AG04450 (cell line): Measurements from ENCODE around the gene TECTA. TPM values are rescaled to one million over a fixed set of nuclear protein-coding genes. Genes with fewer than 3 reads are reported as not detected.

Experiments used
- CTCF ChIA-PET: fragments of 300-600, 350-600 bp; formaldehyde crosslinking; extraction: SDS; loops from one replicate; lab custom pipeline; 2022; ENCODE audit warnings: antibody characterized with exemption, inconsistent platforms; lab: Charles Lee
- POLR2A ChIA-PET: fragments of 350-600 bp; formaldehyde crosslinking; extraction: SDS; loops from one replicate; lab custom pipeline; 2021; ENCODE audit warnings: antibody characterized with exemption, inconsistent platforms; lab: Yijun Ruan, JAX
- DNase-seq: peaks from one replicate; pipeline ENCODE4 v3.0.0-alpha.2; 2011; ENCODE audit warnings: low read depth, low spot score
- H3K27ac ChIP-seq: one replicate; pipeline ENCODE4 v1.5.1; 2012; ENCODE audit warnings: low read depth, low read length, control low read depth
- H3K27me3 ChIP-seq: one replicate; pipeline ENCODE4 v1.6.0; 2012; ENCODE audit warnings: low read length; ENCODE audit not compliant: control insufficient read depth, insufficient read depth
- H3K4me3 ChIP-seq: 2 replicates; pipeline ENCODE4 v1.5.1; 2011; ENCODE audit warnings: mild to moderate bottlenecking, low read depth, low read length, control low read depth
- H3K9me3 ChIP-seq: 2 replicates; pipeline ENCODE4 v1.5.1; 2012; ENCODE audit warnings: low read length; ENCODE audit not compliant: control insufficient read depth, insufficient read depth
- CTCF ChIP-seq: IDR thresholded peaks from 2 replicates; pipeline ENCODE4 v1.5.1; 2011; ENCODE audit warnings: low read depth, low read length, control low read depth, inconsistent platforms
- polyA plus RNA-seq: library from polyadenylated mRNA; depleted of rRNA; stranded (reverse); fragments of >200 nt; gene quantifications from 2 replicates; pipeline ENCODE4 v1.2.3, GENCODE V29; 2011

TECTA gene
- polyA plus RNA-seq, 1 experiment, result 0.37 TPM

DNA sequence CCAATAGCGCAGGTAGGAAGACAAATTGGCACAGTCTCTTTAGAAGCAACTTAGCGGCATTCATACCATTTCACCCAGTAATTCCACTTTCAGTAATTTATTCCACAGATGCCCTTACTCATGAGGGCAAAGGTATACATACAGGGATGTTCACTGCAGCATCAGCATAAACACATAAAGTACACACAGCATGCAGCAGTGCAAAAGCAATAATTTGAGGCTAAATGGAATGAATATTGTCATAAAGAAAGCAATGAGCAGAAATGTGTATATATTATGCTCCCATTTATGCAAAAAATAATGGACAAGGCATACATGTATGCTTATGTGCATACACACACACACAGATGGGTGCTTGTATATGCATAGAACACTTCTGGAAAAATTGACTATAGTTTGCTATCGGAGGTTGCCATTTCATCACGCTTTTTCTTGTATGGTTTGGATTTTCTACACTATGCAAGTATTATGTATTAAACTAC is 50.2 kb downstream of the TECTA start:
- no peaks in the 10 kb centered on the region for H3K27me3 ChIP-seq
- no peak overlapping the region for H3K27ac ChIP-seq
- H3K4me3 ChIP-seq, result no peak overlapping the region
- TF ChIP-seq CTCF, result no peak
- DNase-seq, result no peak
- POLR2A ChIA-PET, result no interaction called here
- CTCF ChIA-PET, result no interaction called here
- H3K9me3 ChIP-seq, result no peaks in the 10 kb centered on the region

GRCh38 chr11:121152764-121153163 is 51.7 kb downstream of the TECTA start:
- POLR2A ChIA-PET, result no interaction called here
- Histone ChIP-seq H3K4me3 (no peak overlapping the region), H3K27ac (no peak overlapping the region), H3K27me3 (peaks cover 2% of the 10 kb centered on the region), H3K9me3 (peaks cover 2% of the 10 kb centered on the region; the same call in 1 of the 2 replicates)
- no peak for TF ChIP-seq CTCF
- CTCF ChIA-PET, result interaction anchor here (0.8 kb wide), 1 partner anchor 42 kb away, joined by 3 read pairs; no protein-coding TSS in a partner anchor
- DNase-seq, result no peak

DNA sequence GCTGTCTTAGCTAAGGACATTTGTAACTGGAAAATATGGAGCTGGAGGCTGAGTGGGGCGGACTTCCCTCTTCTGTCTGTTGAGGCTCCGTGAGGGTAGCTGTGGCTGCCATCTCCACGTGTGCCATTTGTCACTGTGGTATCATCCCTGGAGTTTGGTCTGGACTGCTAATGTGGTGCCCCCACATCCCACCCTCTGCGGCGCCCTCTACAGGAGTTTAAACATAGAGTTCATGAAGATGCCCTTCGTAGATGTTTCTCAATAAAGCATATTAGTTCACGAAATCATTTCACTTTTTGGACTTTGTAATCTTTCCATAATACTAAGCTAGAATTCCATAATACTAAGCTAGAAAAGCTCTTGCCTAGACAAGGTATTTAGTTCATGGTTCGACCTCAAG is 52.4 kb downstream of the TECTA start:
- H3K4me3 ChIP-seq, result no peak overlapping the region
- CTCF ChIA-PET, result no interaction called here
- no peak overlapping the region for H3K27ac ChIP-seq
- peaks cover 3% of the 10 kb centered on the region; the same call in 1 of the 2 replicates for H3K9me3 ChIP-seq
- DNase-seq, result no peak
- H3K27me3 ChIP-seq, result peaks cover 4% of the 10 kb centered on the region
- POLR2A ChIA-PET, result no interaction called here
- TF ChIP-seq CTCF, result no peak

DNA sequence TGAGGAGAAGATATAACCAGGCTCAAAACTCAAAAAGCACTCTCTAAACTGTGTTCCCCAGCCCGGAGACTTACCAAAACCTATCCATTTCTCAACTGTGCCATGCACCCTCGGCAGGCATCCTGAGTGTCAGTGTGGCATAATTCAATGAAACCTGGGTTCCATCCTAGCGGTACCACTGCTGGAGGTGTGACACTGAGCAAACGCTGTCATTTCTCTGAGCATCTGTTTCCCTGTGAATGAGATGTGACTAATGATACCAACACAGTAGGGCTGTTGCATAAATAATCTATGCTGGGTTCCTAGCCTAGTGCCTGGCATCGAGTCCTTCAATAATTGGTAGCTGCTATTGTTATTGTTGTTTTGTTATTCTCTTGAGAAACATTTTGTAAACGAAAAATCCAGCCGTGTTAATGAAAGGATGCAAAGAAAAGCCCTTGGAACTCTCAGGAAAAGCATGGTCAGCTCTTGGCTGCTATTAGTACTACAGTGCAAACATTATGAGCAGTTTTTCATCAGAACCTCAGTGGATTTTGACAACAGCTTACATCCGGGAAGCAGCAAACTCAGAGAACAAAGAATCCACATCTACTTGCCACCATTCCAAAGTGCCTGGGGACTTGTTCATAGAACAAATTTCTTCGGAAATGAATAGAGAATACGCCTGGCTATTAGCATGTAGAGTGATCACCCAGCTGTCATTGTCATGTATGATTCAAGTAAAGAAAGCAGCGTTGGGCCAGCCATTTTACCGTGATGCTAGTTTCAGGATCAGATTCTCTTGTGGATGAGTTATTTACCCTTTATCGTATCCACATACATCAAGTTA is 53.7 kb downstream of the TECTA start:
- Histone ChIP-seq H3K4me3 (no peak overlapping the region), H3K27me3 (peaks cover 7% of the 10 kb centered on the region), H3K27ac (no peak overlapping the region), H3K9me3 (peaks cover 3% of the 10 kb centered on the region; the same call in 1 of the 2 replicates)
- TF ChIP-seq CTCF, result no peak
- CTCF ChIA-PET, result no interaction called here
- DNase-seq, result no peak
- POLR2A ChIA-PET, result no interaction called here

DNA sequence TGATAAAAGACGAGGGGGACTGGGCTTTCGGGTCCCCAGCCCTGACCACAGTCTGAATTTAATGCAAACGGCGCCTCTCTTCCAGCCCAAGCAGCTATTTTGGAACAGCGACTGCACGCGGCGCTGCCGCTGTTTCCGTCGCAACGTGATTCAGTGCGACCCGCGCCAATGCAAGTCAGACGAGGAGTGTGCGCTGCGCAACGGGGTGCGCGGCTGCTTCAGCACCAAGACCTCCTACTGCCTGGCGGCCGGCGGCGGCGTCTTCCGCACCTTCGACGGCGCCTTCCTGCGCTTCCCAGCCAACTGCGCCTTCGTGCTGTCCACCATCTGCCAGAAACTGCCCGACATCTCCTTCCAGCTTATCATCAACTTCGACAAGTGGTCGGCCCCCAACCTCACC is 56.7 kb downstream of the TECTA start:
- no peak for TF ChIP-seq CTCF
- Histone ChIP-seq H3K27ac (no peak overlapping the region), H3K9me3 (peaks cover 3% of the 10 kb centered on the region; the same call in 1 of the 2 replicates), H3K27me3 (peaks cover 7% of the 10 kb centered on the region), H3K4me3 (no peak overlapping the region)
- CTCF ChIA-PET, result no interaction called here
- no peak for DNase-seq
- POLR2A ChIA-PET, result no interaction called here
